PC-9 (cell line): ENCODE measurements around the gene INTS11.

Source experiments
- CTCF ChIP-seq: fragments of 200-600 bp; sonication (generic); conservative IDR thresholded peaks from 2 replicates; pipeline ENCODE4 v1.6.1; 2017; ENCODE audit warnings: mixed run types, antibody characterized with exemption, mild to moderate bottlenecking, moderate library complexity
- EZH2 ChIP-seq: fragments of 200-600 bp; sonication (generic); IDR thresholded peaks from 2 replicates; pipeline ENCODE4 v1.8.0; 2017; ENCODE audit warnings: antibody characterized with exemption, low read depth

DNA sequence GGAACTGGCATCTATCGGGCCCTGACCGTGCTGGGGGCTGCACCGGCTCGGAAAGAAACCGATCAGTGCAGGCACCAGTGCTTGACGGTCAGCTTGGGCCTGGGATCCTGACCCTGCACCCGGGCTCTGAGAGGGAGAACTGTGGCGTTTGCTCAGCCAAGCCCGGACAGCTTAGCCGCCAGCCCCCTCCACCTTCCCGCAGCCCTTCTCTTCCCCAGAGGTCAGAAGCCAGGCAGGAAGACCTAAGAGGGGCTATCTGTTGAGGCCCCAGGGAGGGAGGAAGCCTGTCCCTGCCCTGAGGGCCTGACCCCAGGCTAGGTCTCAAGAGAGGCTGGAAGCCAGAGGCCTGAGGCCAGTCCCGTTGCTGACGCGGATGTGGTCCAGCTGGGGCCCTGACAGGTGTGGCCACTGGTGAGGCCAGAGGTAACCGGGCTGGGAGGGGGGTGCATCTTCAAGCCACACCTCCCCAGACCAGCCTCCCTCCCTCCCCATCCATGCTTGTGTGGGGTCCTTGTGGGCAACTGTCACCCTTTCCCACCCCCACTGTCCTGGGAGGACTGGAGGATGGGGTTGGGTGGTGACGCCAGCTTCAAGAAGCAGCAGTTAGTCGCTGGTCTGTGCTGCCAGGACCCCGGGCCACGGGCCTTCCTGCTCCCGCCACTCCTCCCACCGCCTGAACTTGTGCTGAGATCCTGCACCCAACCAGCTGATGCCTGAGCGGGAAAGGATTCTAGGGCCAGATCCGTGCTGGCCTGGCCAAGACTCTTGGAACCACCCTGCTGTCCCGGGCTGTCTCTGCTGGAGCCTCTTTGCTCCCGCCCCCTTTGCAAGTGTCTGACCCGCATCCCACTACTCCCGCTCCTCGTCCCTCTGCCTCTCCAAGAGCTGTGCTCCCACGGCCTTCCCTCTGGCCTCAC, 27.3 kb upstream of the INTS11 start:
- TF ChIP-seq CTCF, result no peak
- TF ChIP-seq EZH2, result no peak
